GM23338 (cell line): ENCODE data around the gene TRMT2A.

ENCODE experiments used
- CREB1 ChIP-seq: fragments of 250-450 bp; sonication (Bioruptor Pico); IDR thresholded peaks from 2 replicates; pipeline ENCODE4 v1.5.0; 2020; ENCODE audit warnings: low read depth, mild to moderate bottlenecking, moderate library complexity
- EZH2 ChIP-seq: fragments of 200-600 bp; sonication (generic); IDR thresholded peaks from one replicate; pipeline ENCODE4 v1.8.0; 2017; ENCODE audit warnings: antibody characterized with exemption, mild to moderate bottlenecking, low read depth; ENCODE audit not compliant: unreplicated experiment
- EZH2phosphoT487 ChIP-seq: fragments of 200-600 bp; sonication (generic); IDR thresholded peaks from one replicate; pipeline ENCODE4 v1.8.1; 2018; ENCODE audit warnings: antibody characterized with exemption; ENCODE audit not compliant: unreplicated experiment
- JUNB ChIP-seq: IDR thresholded peaks from one replicate; pipeline ENCODE4 v1.6.1; 2016; ENCODE audit warnings: antibody characterized with exemption; ENCODE audit not compliant: unreplicated experiment
- POLR2AphosphoS5 ChIP-seq: IDR thresholded peaks from 2 replicates; pipeline ENCODE4 v1.6.1; 2016; ENCODE audit warnings: antibody characterized with exemption, low read depth
- STAT1 ChIP-seq: IDR thresholded peaks from one replicate; pipeline ENCODE4 v1.6.1; 2016; ENCODE audit warnings: antibody characterized with exemption; ENCODE audit not compliant: unreplicated experiment
- ZNF331 ChIP-seq: fragments of 250-450 bp; sonication (Bioruptor Pico); IDR thresholded peaks from 2 replicates; pipeline ENCODE4 v1.5.0; 2020; ENCODE audit warnings: low read depth, mild to moderate bottlenecking, moderate library complexity
- TF ChIP-seq, protein P1 (sequence below), 2 experiments: fragments of 200-600 bp in 1 of 2; sonication (generic) in 1 of 2; conservative IDR thresholded peaks; 2 replicates each; pipeline versions ENCODE4 v1.5.1 to v1.6.1; 2016 to 2017; ENCODE audit warnings: antibody characterized with exemption in 2 of 2, low read depth in 2 of 2, mild to moderate bottlenecking in 2 of 2, moderate library complexity in 1 of 2
- TF ChIP-seq, protein P2 (sequence below): IDR thresholded peaks from 2 replicates; pipeline ENCODE4 v1.6.1; 2016; ENCODE audit warnings: antibody characterized with exemption
- TF ChIP-seq, protein P3 (sequence below): IDR thresholded peaks from one replicate; pipeline ENCODE4 v1.6.1; 2018; ENCODE audit warnings: antibody characterized with exemption; ENCODE audit not compliant: unreplicated experiment

DNA sequence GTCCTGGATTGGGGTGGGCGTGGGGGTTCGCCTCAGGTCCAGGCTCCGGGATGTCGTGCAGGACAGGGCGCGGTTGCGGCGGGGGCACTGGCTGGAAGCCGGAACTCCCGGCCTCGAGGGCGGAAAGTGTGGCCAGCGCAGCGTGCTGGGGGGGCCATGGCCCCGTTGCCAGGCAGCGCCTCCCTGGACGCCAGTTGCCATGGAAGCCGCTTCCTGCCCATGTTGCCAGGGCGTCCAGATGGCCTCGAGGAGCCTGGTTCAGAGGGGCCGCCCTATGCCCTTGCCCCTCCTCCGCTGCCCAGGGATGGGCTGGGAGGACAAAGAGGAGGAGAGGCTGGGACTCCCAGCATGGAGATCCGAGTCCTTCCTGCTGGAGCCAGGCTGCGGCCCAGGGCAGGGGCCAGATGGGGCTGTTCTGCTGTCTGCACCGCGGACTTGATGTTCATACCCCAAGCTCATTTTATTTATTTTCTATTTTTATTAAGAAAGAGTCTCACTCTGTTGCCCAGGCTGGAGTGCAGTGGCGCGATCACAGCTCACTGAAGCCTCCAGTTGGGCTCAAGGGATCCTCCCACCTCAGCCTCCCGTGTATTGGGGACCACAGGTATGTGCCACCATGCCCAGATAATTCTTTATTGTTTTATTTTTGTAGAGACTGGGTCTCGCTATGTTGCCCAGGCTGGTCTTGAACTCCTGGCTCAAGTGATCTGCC lies 38.5 kb upstream of the TRMT2A start:
- TF ChIP-seq, protein P1, sequence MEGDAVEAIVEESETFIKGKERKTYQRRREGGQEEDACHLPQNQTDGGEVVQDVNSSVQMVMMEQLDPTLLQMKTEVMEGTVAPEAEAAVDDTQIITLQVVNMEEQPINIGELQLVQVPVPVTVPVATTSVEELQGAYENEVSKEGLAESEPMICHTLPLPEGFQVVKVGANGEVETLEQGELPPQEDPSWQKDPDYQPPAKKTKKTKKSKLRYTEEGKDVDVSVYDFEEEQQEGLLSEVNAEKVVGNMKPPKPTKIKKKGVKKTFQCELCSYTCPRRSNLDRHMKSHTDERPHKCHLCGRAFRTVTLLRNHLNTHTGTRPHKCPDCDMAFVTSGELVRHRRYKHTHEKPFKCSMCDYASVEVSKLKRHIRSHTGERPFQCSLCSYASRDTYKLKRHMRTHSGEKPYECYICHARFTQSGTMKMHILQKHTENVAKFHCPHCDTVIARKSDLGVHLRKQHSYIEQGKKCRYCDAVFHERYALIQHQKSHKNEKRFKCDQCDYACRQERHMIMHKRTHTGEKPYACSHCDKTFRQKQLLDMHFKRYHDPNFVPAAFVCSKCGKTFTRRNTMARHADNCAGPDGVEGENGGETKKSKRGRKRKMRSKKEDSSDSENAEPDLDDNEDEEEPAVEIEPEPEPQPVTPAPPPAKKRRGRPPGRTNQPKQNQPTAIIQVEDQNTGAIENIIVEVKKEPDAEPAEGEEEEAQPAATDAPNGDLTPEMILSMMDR (conservative IDR thresholded peaks at IDR 0.05; ENCODE audit: low read depth in 2 of 2), result no peak
- TF ChIP-seq, protein P2, sequence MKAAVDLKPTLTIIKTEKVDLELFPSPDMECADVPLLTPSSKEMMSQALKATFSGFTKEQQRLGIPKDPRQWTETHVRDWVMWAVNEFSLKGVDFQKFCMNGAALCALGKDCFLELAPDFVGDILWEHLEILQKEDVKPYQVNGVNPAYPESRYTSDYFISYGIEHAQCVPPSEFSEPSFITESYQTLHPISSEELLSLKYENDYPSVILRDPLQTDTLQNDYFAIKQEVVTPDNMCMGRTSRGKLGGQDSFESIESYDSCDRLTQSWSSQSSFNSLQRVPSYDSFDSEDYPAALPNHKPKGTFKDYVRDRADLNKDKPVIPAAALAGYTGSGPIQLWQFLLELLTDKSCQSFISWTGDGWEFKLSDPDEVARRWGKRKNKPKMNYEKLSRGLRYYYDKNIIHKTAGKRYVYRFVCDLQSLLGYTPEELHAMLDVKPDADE, result no peak
- TF ChIP-seq EZH2 (no peak), POLR2AphosphoS5 (no peak), CREB1 (no peak), JUNB (no peak), STAT1 (no peak), EZH2phosphoT487 (no peak), ZNF331 (no peak)
- TF ChIP-seq, protein P3, sequence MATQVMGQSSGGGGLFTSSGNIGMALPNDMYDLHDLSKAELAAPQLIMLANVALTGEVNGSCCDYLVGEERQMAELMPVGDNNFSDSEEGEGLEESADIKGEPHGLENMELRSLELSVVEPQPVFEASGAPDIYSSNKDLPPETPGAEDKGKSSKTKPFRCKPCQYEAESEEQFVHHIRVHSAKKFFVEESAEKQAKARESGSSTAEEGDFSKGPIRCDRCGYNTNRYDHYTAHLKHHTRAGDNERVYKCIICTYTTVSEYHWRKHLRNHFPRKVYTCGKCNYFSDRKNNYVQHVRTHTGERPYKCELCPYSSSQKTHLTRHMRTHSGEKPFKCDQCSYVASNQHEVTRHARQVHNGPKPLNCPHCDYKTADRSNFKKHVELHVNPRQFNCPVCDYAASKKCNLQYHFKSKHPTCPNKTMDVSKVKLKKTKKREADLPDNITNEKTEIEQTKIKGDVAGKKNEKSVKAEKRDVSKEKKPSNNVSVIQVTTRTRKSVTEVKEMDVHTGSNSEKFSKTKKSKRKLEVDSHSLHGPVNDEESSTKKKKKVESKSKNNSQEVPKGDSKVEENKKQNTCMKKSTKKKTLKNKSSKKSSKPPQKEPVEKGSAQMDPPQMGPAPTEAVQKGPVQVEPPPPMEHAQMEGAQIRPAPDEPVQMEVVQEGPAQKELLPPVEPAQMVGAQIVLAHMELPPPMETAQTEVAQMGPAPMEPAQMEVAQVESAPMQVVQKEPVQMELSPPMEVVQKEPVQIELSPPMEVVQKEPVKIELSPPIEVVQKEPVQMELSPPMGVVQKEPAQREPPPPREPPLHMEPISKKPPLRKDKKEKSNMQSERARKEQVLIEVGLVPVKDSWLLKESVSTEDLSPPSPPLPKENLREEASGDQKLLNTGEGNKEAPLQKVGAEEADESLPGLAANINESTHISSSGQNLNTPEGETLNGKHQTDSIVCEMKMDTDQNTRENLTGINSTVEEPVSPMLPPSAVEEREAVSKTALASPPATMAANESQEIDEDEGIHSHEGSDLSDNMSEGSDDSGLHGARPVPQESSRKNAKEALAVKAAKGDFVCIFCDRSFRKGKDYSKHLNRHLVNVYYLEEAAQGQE, result no peak
